Pons (tissue), 1 donor: ENCODE data around the gene CTAG1B.
A peak's percentile ranks its signal among the peaks of the same experiment; 100 is the strongest.
"Not testable (repeated sequence)": the region's sequence is repeated elsewhere in the genome, so short reads cannot be mapped to it uniquely, and the experiment has no call there.

Experiments used
- DNase-seq: peaks from one replicate; pipeline ENCODE4 v3.0.0-alpha.2; 2016; ENCODE audit warnings: low spot score

The CTAG1B gene

DNA sequence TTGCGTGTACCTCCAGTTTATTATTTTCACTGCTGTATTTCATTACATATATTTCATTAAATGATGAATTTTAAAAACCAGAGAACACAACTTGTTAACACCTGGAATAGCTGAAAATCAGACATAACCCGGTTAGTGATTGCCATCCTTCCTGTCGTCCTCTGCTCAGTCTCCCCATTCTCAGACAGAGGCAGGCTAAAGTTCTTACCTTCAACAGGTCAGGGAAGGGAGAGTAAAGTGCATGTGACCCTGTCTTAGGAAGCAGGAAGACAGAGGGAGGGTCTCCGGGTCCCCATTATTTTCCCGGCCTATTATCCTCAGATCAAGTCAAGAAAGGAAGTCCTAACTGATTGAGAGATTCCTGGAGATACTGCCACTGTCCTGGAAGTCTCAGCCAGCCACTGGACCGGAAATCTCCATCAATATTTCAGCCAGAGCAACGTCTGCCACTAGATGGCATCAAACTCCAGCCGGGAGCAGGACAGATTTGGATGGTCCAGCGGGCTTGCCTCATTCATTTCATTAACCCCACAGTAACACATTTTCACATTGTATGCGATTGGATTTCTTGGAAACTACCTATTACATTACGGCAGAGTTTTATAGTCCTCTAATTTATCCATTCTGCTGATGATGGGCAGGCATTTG is 1.8 kb upstream of the CTAG1B start:
- DNase-seq, result not testable (repeated sequence)

DNA sequence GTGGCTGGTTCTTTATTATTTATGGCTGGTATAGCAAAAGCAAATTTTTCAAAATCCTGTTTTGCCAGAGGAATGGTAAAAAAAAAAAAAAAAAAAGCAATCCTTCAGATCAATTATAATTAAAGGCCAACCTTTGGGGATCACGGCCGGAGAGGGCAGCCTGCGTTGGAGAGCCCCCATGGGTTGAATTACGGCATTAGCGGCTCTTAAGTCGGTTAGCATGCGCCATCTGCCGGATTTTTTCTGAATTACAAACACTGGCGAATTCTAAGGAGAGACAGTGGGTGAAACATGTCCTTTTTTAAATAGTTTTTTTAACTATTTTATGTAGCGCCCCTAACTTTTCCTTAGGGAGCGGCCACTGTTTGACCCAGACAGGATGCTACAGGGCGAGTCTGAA is 5.5 kb downstream of the CTAG1B start:
- not testable (repeated sequence) for DNase-seq

DNA sequence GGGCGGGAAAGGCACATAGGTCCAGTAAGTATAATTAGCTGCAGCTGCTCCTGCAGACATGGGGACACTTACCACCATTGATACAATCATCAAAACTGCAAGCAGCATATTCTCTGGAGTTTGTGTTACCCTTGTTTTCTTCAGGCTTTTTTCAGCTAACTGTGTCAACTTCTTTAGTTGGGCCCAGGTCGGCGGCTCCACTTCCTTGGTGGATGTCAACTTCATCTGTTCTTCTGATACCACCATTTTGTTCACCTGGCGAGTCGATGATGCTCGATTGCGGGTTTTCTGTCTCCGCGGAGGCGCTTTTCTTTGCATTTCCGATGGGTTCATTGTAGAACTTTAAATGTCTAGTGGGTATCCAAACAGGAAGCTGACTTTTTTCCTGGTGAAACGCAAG is 7.9 kb downstream of the CTAG1B start:
- DNase-seq, result not testable (repeated sequence)

DNA sequence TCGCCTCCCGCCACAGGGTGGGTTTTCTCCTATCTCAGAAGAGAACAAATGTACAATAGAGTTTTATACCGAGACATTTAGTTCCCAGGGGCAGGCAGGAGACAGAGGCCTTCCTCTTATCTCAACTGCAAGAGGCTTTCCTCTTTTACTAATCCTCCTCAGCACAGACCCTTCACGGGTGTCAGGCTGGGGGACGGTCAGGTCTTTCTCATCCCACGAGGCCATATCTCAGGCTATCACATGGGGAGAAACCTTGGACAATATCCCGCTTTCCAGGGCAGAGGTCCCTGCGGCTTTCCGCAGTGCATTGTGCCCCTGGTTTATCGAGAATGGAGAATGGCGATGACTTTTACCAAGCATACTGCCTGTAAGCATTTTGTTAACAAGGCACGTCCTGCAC is 10.3 kb downstream of the CTAG1B start:
- not testable (repeated sequence) for DNase-seq

DNA sequence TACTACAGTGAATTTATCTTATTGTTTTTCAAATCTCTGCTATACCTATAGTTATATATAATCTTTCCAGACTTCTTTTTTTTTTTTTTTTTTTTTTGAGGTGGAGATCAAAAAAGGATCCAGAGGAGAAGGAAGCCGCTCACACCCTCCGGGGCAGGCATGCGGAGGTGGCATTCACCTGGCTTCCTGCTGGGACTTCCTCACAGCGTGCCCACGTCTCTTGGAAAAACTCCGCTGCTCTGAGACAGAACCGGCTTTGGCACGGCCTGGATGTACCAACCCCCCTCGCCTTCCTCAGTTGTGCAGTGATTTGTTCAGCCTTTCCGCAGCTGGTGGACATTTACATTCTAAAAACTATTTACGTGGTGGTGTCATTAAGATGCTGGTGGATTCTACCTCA is 11.1 kb downstream of the CTAG1B start:
- not testable (repeated sequence) for DNase-seq

DNA sequence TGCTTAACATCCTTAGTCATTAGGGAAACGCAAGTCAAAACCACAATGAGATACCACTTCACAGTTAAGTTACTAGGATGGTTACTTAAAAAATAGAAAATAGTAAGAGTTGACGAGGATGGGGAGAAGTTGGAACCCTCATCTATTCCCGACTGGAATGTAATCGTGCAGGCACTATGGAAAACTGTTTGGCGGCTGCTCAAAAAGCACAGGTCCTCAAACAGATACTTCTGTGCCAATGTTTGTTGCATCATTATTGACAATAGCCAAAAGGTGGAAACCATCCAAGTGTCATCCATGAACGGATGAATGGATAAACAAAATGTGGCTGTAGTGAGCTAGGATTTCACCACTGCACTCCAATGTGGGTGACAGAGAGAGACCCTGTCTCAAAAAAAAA is 11.7 kb downstream of the CTAG1B start:
- DNase-seq, result no peak

DNA sequence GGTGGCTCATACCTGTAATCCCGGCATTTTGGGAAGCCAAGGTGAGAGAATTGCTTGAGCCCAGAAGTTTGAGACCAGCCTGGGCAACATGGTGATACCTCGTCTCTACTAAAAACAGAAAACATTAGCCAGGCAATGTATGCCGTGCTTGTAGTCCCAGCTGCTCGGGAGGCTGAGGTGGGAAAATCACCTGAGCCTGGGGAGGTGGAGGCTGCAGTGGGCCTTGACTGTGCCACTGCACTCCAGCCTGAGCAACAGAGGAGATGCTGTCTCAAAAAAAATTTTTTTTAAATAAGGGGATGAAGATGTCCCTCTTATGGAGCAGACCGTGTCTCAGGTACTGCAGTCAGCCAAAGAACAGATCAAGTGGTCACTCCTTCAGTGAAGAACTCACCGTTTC is 13.5 kb downstream of the CTAG1B start:
- DNase-seq, result no peak

DNA sequence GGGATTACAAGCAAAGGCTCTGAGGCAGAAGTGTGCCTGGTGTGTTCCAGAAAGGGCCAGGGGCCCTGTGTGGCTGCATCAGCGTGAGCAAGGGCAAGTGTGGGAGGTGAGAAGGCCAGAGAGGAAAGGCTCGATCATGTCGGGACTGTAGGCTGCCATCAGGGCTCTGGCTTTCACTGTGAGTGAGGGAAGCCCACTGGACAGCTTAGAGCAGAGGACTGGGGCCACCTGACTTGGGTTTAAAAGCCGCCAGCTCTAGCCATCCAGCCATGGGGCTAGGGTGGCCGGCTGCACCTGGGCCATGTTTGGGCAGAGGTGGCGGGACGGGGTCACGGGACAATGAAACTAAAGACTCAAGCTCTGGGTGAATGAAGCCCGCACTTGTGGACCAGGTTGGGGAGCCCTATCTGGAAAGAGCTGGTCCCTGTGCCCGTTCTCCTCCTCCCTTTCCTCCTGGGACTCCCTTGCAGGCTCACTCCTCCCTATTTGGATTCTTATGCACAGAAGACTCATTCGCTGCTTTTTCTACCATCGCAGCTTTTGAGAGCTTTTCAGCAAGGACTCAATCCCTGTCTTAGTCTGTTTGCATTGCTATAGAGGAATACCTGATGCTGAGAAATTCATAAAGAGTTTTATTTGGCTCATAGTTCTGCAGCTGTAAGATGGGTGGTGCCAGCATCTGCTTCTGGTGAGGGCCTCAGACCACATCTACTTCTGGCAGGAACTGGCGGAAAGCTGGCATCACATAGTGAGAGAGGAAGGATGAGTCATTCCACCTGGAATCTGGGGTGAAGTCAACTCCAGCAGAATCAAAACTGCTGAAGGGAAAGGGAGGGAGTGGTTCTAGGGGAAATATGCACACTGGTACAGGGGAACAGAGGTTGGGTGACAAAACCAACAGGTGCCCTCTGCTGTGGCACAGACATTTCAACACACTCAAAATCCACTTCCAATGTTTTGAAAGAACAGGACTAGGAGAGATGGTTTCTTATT is 15.3 kb downstream of the CTAG1B start:
- DNase-seq, result peak; percentile 0

DNA sequence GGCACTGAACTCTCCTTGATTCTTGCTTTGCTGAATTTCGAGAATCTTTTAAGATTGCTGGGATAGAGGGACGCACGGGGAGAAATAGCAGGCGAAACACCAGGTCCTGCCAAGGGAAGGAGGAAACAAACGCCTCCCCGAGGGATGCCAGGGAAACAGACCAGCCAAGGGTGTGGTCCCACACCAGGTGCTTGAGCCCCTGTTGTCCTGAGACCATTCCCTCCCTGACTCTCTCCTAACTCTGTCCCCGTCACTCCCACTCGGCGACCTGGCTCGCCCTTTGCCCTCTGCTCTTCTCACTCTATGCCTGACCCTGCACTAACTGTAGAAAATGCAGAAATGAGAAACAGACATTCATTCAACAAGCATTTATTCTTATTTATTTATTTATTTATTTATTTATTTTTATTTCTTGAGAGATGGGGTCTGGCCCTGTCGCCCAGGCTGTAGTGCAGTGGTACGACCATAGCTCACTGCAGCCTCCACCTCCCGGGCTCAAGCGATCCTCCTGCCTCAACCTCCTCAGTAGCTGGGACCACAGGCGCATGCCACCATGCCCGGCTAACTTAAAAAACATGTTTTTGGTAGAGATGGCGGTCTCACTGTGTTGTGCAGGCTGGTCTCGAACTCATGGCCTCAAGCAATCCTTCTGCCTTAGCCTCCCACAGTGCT is 16.2 kb downstream of the CTAG1B start:
- no peak for DNase-seq

DNA sequence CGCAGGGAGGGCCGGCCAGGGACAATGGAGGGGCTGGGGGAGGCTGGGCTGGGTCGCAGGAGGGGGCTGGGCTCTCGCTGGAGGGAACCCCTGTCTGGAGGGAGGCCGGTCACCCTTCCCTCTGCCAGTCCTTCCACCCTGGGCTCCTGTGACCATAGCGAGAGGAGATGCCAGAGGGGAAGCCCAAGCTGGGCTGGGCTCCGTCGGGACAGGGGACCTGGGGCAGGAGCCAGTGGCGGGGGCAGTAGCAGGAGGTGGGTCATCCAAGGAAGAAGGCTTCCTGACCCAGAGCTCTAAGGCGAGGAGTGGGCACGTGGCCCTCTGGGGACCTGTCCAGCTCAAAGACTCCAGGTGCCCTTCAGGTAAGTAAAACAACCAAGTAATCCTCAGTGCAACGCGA is 16.9 kb downstream of the CTAG1B start:
- DNase-seq, result no peak

DNA sequence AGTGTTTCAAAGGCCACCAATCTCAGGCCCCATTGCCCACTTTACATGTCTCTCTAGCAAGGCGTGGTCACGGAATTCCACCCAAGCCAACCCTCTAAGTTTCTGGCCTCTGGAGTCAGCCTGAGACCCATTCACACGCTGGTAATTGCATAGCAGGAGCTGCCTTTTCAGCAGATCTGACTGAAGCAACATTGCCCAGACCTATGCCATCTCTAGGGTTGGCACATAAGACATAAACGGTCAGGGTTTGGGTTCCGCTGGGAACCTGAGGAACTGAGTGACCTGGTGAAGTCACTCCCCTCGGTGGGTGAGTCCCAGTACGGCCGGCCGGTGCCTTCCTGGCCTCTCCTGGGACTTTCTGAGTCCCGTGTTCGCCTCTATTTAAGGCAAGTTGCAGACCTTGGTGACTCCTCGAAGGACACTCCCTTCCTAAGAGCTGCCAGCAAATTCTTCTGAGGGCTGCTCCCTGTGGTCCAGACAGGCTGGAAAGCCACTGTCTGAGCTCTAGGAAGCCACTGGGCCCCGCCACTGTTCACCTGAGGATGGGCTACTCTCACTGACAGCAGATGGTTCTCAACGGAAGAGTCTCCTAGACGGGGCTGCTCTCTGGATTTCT is 18.2 kb downstream of the CTAG1B start:
- DNase-seq, result no peak

DNA sequence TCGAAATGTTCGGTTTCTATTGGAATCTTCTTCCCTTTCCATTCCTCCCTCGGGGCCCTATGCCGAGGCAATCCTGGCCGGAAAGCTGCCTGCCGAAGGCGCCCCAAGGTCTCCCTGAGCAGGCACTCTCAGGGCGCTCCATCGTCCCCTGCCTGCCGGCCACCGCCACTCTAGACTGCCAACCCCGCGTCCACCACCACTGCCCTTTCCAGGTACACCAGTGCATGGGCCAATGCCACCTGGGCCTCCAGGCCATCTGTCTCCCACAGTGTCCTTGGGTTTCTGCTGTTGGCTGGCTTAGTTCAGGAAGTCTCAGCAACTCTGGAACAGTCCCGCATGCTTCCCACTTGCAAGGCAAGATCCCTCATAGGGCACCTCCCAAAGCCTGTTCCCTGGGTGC is 19.6 kb downstream of the CTAG1B start:
- DNase-seq, result no peak

DNA sequence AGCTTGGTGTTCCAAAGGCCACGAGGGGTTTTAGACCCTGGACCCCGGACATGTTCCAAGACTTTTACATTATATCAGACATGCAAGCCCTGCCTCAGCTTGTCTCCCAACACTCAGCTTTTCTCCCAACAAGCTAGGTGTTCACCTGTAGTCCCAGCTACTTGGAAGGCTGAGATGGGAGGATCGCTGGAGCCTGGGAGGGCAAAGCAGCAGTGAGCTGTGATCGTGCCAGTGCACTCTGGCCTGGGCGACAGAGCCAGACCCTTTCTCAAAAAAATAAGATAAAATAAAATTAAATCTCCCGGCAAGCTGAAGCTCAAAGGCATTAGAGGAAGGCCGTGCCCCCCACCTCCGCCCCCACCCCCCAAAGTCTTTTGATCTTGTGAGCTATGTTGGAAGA is 20.4 kb downstream of the CTAG1B start:
- no peak for DNase-seq

DNA sequence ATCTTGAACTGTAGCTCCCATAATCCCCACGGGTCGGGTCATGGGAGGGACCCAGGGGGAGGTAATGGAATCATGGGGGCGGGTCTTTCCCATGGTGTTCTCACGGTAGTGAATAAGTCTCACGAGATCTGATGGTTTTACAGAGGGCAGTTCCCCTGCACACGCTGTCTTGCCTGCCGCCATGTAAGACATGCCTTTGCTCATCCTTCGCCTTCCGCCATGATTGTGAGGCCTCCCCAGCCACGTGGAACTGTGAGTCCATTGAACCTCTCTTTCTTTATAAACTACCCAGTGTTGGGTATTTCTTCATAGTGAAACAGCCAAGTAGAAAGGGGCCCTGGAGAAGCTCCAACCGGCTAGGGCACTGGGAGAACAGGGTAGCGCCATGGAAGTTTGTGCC is 21.9 kb downstream of the CTAG1B start:
- DNase-seq, result no peak

DNA sequence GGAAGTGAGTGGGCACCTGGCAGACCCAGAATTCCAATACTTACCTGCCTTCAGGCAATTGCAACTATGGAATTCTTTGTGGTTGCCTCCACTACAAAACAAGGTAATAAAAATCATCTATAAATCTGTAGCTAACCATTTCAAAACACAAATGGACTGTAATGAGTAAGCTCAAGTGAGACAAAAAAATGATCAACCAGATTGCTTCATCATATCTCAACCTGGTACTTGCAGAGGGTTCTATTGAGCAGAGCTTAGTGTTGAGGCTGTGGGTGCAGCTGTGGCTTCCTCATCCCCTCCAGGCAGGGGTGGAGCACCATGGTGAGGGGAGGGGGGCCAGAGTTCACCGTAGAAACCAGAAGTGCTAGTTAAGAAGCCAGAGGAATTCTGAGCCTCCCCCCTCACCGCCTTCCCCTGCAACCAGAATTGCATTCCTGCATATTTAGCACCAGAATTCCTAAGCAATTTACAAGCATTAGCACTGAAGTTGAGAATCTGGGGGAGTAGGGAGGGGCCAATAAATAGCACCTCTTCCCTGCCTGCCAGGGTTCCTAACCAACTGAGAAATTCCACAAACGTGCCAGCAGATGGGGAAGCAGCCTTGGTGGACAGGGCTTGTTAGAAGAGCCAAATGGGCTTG is 22.7 kb downstream of the CTAG1B start:
- no peak for DNase-seq

DNA sequence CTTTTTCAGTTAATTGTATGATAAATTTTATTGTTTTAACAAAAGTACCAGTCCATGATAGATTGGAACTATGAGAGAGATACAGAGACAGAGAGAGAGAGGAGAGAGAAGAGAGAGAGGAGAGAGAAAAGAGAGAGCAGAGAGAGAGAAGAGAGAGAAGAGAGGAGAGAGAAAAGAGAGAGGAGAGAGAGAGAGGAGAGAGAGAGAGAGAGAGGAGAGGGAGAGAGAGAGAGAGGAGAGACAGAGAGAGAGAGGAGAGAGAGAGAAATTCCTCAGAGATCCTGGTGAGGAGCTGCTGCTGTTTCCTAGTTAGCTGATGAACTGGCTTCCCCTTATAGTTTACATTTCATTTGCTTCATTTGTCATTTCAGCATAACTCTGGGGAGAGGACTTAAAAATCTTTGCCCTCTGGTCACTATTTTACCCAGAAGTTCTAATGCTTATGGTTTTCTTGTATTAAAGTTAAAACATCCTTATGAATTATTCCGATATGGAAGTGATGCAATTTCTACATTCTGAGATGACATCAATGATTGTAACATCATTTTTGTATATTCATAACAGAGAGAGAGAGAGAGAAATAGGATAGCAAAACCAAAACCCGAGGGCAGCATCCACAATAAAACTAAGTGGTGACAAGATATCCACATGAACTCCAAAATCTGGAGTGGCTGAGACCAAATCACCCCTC is 23.4 kb downstream of the CTAG1B start:
- DNase-seq, result no peak

DNA sequence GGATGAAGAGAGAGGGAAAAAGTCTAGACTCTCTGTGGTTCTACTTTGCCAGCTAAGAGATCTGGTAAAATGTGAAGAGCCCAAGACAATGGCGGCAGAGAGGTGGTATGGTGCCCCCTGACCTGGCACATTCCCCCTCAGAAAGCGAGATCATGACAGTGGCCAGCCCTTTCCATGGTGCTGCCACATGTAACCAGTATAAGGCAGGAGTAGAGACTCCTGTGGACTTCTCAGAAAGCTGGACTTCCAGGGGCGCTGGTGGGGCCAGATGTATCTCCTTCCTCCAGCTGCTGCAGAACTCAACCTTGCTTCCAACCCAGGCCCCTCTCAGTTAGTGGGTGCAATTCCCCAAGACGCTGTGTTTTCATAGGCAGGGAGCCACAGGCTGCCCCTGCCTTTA is 24.6 kb downstream of the CTAG1B start:
- DNase-seq, result no peak

DNA sequence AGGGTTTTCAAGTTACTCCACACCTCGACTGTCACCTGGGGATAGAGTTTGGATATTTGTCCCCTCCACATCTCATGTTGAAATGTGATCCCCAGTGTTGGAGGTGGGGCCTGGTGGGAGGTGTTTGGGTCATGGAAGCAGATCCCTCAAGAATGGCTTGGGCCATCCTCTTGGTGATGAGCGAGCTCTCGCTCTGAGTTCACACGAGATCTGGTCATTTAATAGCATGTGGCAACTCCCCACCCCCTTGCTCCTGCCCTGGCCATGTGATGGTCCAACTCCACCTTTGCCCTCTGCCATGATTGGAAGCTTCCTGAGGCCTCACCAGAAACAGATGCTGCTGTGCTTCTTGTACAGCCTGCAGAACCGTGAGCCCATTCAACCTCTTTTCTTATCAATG is 25.9 kb downstream of the CTAG1B start:
- no peak for DNase-seq

DNA sequence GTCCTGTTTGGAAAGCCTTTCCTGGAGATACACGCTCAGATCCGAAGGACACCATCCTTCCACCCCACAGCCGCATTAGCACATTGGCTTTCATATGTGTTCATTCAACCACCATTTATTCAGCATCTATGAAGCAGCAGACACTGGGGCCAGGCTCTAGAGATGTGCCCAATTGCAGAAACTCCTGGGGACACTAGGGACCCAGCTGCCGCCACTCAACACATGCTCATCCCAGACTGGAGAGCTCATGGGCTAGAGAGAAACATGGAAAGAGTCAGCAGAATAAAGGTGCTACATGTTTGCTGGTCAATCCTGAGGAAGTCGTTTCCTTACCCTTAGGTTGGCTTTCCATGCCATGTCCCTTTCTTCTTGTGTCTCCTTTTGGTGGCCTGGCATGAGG is 26.6 kb downstream of the CTAG1B start:
- no peak for DNase-seq

DNA sequence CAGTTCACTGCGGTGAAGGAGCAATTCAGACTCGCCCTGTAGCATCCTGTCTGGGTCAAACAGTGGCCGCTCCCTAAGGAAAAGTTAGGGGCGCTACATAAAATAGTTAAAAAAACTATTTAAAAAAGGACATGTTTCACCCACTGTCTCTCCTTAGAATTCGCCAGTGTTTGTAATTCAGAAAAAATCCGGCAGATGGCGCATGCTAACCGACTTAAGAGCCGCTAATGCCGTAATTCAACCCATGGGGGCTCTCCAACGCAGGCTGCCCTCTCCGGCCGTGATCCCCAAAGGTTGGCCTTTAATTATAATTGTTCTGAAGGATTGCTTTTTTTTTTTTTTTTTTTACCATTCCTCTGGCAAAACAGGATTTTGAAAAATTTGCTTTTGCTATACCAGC is 28.7 kb downstream of the CTAG1B start:
- DNase-seq, result not testable (repeated sequence)

DNA sequence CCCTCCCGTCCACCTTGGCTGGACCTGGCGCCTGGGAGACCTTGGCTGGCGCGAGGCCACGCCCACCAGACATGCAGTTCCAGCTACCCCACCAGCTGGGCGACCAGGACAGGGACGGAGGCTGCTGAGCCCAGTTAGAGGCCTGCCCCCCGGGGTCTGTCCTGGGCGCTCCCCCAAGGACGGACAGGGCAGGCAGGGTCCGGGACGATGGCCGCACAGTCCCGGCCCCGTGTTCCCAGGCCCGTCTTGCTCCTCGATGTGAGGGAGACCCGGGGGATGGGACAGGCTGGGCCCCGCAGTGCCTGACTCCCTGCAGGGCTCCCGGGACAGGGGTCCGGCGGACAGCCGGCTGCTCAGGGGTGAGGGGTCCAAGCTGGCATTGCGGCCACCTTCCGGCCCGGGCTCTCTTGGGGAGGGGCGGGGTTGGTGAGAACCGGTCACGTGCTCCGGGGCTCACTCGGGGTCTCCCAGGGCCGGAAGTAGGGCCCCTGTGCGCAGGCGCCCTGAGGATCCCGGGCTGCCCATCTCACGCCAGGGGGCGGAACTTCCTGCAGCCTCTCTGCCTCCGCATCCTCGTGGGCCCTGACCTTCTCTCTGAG is 34.4 kb downstream of the CTAG1B start, which contains the start of gene CTAG1A:
Gene CTAG1A, plus strand, starts transcription at position 549 of the 599 bp plus-strand sequence. CDS start 74 bp downstream, outside the sequence.
- not testable (repeated sequence) for DNase-seq
